ENCODE measurements around the gene NYAP1. TPM values are rescaled to one million over a fixed set of nuclear protein-coding genes. Genes with fewer than 3 reads are reported as not detected.

The NYAP1 gene
- total RNA-seq, 1 donor from 2014 or later: 0.16 TPM

Other genes with a start within 250 kb of the NYAP1 start
- not detected for gene SPDYE3, start 176.2 kb upstream of the NYAP1 start, total RNA-seq
- gene PILRB, start 125.8 kb upstream of the NYAP1 start, total RNA-seq: 15.0 TPM
- gene PILRA, start 110.4 kb upstream of the NYAP1 start, total RNA-seq: 2.7 TPM
- 1.4 TPM for gene ZCWPW1, start 55.2 kb upstream of the NYAP1 start, total RNA-seq
- gene MEPCE, start 54.1 kb upstream of the NYAP1 start, total RNA-seq: 22.3 TPM
- gene PPP1R35, start 47.4 kb upstream of the NYAP1 start, total RNA-seq: 27.4 TPM
- gene SPACDR, start 19.7 kb upstream of the NYAP1 start, total RNA-seq: 0.24 TPM
- 31.1 TPM for gene TSC22D4, start 4.7 kb upstream of the NYAP1 start, total RNA-seq
- 19.5 TPM for gene AGFG2, start 55.3 kb downstream of the NYAP1 start, total RNA-seq
- 0.32 TPM for gene SAP25, start 90.0 kb downstream of the NYAP1 start, total RNA-seq
- 19.3 TPM for gene LRCH4, start 102.2 kb downstream of the NYAP1 start, total RNA-seq
- 0.32 TPM for gene FBXO24, start 102.4 kb downstream of the NYAP1 start, total RNA-seq
- gene PCOLCE, start 118.4 kb downstream of the NYAP1 start, total RNA-seq: 5.2 TPM
- 23.2 TPM for gene MOSPD3, start 128.6 kb downstream of the NYAP1 start, total RNA-seq
- gene TFR2, start 157.6 kb downstream of the NYAP1 start, total RNA-seq: 0.68 TPM
- not detected for gene ACTL6B, start 172.5 kb downstream of the NYAP1 start, total RNA-seq
- gene GNB2, start 189.8 kb downstream of the NYAP1 start, total RNA-seq: 289 TPM
- 10.4 TPM for gene GIGYF1, start 210.3 kb downstream of the NYAP1 start, total RNA-seq
- 33.4 TPM for gene POP7, start 222.2 kb downstream of the NYAP1 start, total RNA-seq
- gene EPO, start 236.5 kb downstream of the NYAP1 start, total RNA-seq: not detected
- gene ZAN, start 249.7 kb downstream of the NYAP1 start, total RNA-seq: 0.04 TPM